Spleen (tissue), 11 donors: ENCODE measurements around the gene ADCY10. TPM values are rescaled to one million over a fixed set of nuclear protein-coding genes. Genes with fewer than 3 reads are reported as not detected.
A peak's percentile ranks its signal among the peaks of the same experiment; 100 is the strongest.

Source experiments
- DNase-seq: peaks from one replicate; pipeline ENCODE4 v3.0.0-alpha.2; 2020
- H3K27ac ChIP-seq, 8 donors: fragments of 200-600 bp; sonication (generic) in 7 of 8; 1 replicate in 4 of 8; 2 replicates in 4 of 8; pipeline versions ENCODE4 v1.5.0 to v1.8.0; 2016 to 2021; ENCODE audit warnings: inconsistent platforms in 4 of 8, mild to moderate bottlenecking in 4 of 8, moderate library complexity in 1 of 8
- H3K27me3 ChIP-seq, 7 donors: fragments of 200-600 bp; sonication (generic) in 6 of 7; replicated peaks in 1 of 7; 1 replicate in 4 of 7; 2 replicates in 3 of 7; pipeline versions ENCODE4 v1.5.0 to v1.8.0; 2016 to 2021; ENCODE audit warnings: inconsistent platforms in 3 of 7, mild to moderate bottlenecking in 1 of 7
- H3K36me3 ChIP-seq, 6 donors: fragments of 200-600 bp; sonication (generic) in 5 of 6; 1 replicate in 4 of 6; 2 replicates in 2 of 6; pipeline versions ENCODE4 v1.5.0 to v1.8.0; 2016 to 2021; ENCODE audit warnings: inconsistent platforms in 2 of 6
- H3K4me1 ChIP-seq, 6 donors: fragments of 200-600 bp; sonication (generic) in 5 of 6; 1 replicate in 3 of 6; 2 replicates in 3 of 6; pipeline versions ENCODE4 v1.5.0 to v1.8.0; 2016 to 2021; ENCODE audit warnings: inconsistent platforms in 3 of 6
- H3K4me3 ChIP-seq, 8 donors: fragments of 200-600 bp; sonication (generic) in 7 of 8; 1 replicate in 4 of 8; 2 replicates in 4 of 8; pipeline versions ENCODE4 v1.5.0 to v1.8.0; 2016 to 2021; ENCODE audit warnings: inconsistent platforms in 4 of 8, mild to moderate bottlenecking in 4 of 8, moderate library complexity in 2 of 8
- H3K9me3 ChIP-seq, 8 donors: fragments of 200-600 bp; sonication (generic) in 7 of 8; 1 replicate in 4 of 8; 2 replicates in 4 of 8; pipeline versions ENCODE4 v1.5.0 to v1.8.0; 2016 to 2021; ENCODE audit warnings: inconsistent platforms in 4 of 8
- POLR2A ChIP-seq, 3 donors: fragments of 450-650 bp; IDR thresholded peaks; one replicate each; pipeline ENCODE4 v1.5.1; 2017; ENCODE audit warnings: antibody characterized with exemption in 3 of 3, mild to moderate bottlenecking in 1 of 3
- POLR2AphosphoS5 ChIP-seq, 3 donors: sonication (generic); formaldehyde crosslinking; IDR thresholded peaks; one replicate each; pipeline ENCODE4 v1.5.1; 2017; ENCODE audit warnings: antibody characterized with exemption in 3 of 3
- WGBS, 5 donors: extraction: QIAGEN DNeasy Blood & Tissue Kit in 3 of 5; methylation state at CpG; one replicate each; pipeline versions ENCODE4 v1.1.5 to v1.1.7; 2013 to 2018; 5-methylcytosine and 5-hydroxymethylcytosine counted together
- intact Hi-C: fragments of 100-400 bp; cut with DNase I; formaldehyde crosslinking; loops from one replicate; pipeline ENCODE4 v1.15.0; 2023; ENCODE audit warnings: low total_unique reads
- polyA plus RNA-seq, 3 donors: library from polyadenylated mRNA; stranded (reverse); fragments of 200-250 nt; gene quantifications; one replicate each; pipeline ENCODE4 v1.2.1, GENCODE V29; 2013
- total RNA-seq, 7 donors: library from RNA; depleted of rRNA in 3 of 7; stranded (reverse); fragments of >200 nt in 3 of 7; fragmentation: NEBNext Ultra II Directional in 4 of 7; extraction: Animal tissue kit (Norgen Biotek cat#: 25700) in 4 of 7; gene quantifications; one replicate each; pipeline versions ENCODE4 v1.1.0 to v1.2.1, GENCODE V29; 2016 to 2021
- TF ChIP-seq, protein P1 (sequence below), 11 experiments: fragments of 200-600 bp in 7 of 11; fragments of 450-650 bp in 4 of 11; sonication (generic) in 4 of 11; IDR thresholded peaks in 8 of 11; conservative IDR thresholded peaks in 3 of 11; 1 replicate in 7 of 11; 2 replicates in 4 of 11; pipeline versions ENCODE4 v1.4.0 to v1.8.0; 2016 to 2021; ENCODE audit warnings: antibody characterized with exemption in 11 of 11, inconsistent platforms in 4 of 11, mild to moderate bottlenecking in 1 of 11
- donor health status: healthy with polysubstance abuse.
- donor health status: DM: no; HTN: no; CAD: no; lungs with moderate emphysema.
- donor health status: DM: no; HTN: no; CAD: no.
- donor health status: Bipolar disorder and iron deficiency.
- donor health status: healthy.
- donor health status: DM: no; HTN: no; CAD: no.
- donor health status: DM: yes; HTN: yes; CAD: no.

Gene ADCY10
- total and polyA plus RNA-seq, 10 donors, result 0.04 to 0.40 (median 0.16) TPM; not detected in 4

DNA sequence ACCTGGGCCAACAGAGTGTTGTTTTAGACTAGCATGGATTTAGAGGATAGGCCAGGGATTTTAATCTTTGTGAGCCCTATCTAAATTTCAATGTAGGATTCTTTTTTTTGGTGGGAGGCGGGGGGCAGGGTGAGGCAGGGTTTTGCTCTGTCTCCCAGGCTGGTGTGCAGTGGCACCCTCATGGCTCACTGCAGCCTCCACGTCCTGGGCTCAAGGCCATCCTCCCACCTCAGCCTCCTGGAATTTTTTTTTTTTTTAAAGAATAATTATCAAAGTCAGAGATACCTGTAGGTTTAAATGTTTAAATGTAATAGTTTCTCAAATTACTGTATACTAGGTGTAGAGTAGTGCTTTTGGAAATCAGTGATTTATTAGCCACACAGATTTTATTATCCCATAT lies 26.3 kb upstream of the ADCY10 start:
- H3K27me3 ChIP-seq, result no peaks in the 10 kb centered on the region
- no peak overlapping the region for H3K27ac ChIP-seq
- TF ChIP-seq, protein P1, sequence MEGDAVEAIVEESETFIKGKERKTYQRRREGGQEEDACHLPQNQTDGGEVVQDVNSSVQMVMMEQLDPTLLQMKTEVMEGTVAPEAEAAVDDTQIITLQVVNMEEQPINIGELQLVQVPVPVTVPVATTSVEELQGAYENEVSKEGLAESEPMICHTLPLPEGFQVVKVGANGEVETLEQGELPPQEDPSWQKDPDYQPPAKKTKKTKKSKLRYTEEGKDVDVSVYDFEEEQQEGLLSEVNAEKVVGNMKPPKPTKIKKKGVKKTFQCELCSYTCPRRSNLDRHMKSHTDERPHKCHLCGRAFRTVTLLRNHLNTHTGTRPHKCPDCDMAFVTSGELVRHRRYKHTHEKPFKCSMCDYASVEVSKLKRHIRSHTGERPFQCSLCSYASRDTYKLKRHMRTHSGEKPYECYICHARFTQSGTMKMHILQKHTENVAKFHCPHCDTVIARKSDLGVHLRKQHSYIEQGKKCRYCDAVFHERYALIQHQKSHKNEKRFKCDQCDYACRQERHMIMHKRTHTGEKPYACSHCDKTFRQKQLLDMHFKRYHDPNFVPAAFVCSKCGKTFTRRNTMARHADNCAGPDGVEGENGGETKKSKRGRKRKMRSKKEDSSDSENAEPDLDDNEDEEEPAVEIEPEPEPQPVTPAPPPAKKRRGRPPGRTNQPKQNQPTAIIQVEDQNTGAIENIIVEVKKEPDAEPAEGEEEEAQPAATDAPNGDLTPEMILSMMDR (IDR thresholded peaks at IDR 0.05 in 8 of 11, conservative IDR thresholded peaks at IDR 0.05 in 3 of 11), result no peak
- TF ChIP-seq POLR2AphosphoS5 (IDR thresholded peaks at IDR 0.05) (no peak), POLR2A (IDR thresholded peaks at IDR 0.05) (no peak)
- intact Hi-C loops, result no loop called here
- H3K9me3 ChIP-seq, result no peaks in the 10 kb centered on the region
- peaks cover 0 to 17% (median 2%) of the 10 kb centered on the region in 6 donors for H3K36me3 ChIP-seq
- DNase-seq, result no peak
- H3K4me3 ChIP-seq, result no peak overlapping the region
- H3K4me1 ChIP-seq, result peaks cover 4 to 37% (median 19%) of the 10 kb centered on the region in 6 donors
- WGBS, 5 donors, result 90 to 96% (median 94%) methylated on average over 2 of the region's 2 CpGs

DNA sequence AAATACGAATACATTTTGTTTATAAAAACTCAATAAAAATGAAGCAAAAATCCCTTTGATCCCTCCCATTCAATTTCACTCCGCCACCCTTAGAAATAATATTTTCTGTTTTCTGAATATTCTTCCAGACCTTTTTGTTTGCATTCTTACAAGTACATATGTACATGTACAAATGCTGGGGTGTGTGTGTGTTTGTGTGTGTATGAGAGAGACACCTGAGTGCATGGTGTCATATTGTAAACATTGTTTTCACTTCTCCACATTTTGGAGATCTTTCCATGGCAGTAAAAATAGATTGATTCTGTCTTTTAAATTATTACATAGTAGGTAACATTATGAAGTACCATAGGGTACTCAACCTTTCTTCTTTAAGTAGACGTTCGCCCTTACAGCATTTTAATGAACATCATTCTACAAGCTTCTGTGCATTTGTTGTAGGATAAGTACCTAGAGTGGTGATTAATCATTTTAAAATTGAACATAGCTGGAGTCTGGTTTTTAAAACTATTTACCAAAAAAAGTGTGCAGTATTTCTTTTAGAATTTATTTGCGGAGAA lies 24.2 kb upstream of the ADCY10 start:
- H3K4me1 ChIP-seq, result peaks cover 24 to 58% (median 40%) of the 10 kb centered on the region in 6 donors
- intact Hi-C loops, result loop anchor here (10.0 kb wide), 1 partner anchor 223 kb away; no protein-coding TSS in a partner anchor
- TF ChIP-seq POLR2AphosphoS5 (IDR thresholded peaks at IDR 0.05), result no peak
- peaks cover 0 to 10% (median 0%) of the 10 kb centered on the region in 6 donors for H3K36me3 ChIP-seq
- peak overlapping the region in 6 of 8 donors; percentile 94 to 97 (median 97) for H3K27ac ChIP-seq
- peak overlapping the region in 7 of 8 donors; percentile 76 to 91 (median 84) for H3K4me3 ChIP-seq
- DNase-seq, result no peak
- no peaks in the 10 kb centered on the region for H3K27me3 ChIP-seq
- WGBS, 5 donors, result 56 to 66% (median 60%) methylated on average over 5 of the region's 5 CpGs
- H3K9me3 ChIP-seq, result no peaks in the 10 kb centered on the region

DNA sequence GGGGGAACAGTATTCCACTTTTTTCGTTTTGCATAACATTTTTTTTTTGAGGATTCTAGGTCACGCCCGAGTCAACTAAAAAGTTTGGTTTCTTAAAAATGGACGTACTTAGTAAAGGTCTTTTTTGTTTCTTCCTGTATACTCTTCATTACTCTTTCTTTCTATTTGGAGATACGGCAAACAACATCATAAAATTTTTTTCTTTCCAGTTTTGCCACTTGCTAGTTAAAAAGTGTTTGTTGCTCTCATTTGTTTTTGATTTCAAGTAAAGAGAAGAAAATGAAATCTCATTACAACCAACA lies 23.7 kb upstream of the ADCY10 start:
- intact Hi-C loops, result loop anchor here (10.0 kb wide), 1 partner anchor 223 kb away; no protein-coding TSS in a partner anchor
- peak overlapping the region; percentile 76 to 91 (median 82) for H3K4me3 ChIP-seq
- no peaks in the 10 kb centered on the region for H3K27me3 ChIP-seq
- peaks cover 27 to 63% (median 42%) of the 10 kb centered on the region in 6 donors for H3K4me1 ChIP-seq
- H3K9me3 ChIP-seq, result no peaks in the 10 kb centered on the region
- no peak for TF ChIP-seq POLR2A (IDR thresholded peaks at IDR 0.05)
- no peak for TF ChIP-seq POLR2AphosphoS5 (IDR thresholded peaks at IDR 0.05)
- WGBS, 5 donors, result 1 to 2% (median 1%) methylated on average over 5 of the region's 5 CpGs
- no peak for DNase-seq
- peak overlapping the region; percentile 91 to 97 (median 96) for H3K27ac ChIP-seq
- H3K36me3 ChIP-seq, result peaks cover 0 to 6% (median 0%) of the 10 kb centered on the region in 6 donors

DNA sequence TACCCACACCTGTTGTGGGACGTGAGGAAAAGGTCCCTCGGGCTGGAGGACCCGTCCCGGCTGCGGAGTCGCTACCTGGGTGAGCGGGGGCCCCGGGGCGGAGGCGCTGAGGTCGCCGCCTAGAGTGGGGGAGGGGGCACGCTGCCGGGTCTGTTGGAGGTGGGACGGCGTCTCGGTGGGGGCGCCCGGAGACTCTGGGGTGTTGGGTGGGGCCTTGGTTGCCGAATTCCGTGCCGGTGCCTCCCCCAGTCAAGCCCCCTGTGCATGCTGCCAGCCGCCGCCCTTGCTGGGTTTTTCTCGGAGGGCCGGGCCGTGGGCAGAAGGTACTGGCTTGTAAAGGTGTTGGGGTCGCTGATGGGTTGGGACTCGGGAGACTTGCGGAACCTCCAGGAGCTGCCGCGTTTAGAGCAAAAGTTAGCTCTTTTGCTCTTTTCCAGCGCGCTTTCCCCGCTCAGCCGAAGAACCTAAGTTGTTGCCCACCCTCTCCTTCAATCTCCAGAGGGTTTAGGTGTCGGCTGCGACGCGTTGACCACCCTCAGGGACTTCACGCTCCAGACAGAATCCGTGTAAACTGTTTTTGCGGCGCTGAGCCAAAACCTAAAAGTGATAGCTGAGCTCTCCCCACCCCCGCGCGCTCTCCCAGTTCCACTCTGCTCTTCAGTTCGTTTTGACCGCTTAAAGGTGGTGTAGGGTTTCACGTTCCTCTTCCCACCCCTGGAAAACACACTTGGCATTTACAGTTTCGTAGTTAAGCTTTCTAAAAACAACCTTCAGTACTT lies 23.2 kb upstream of the ADCY10 start, which contains the start of gene MPC2:
TSS of gene MPC2 (minus strand) at position 143 of the 779 bp plus-strand sequence. CDS start 1,231 bp downstream, outside the sequence.
- H3K36me3 ChIP-seq, result peaks cover 0 to 5% (median 0%) of the 10 kb centered on the region in 6 donors
- H3K27ac ChIP-seq, result peak within 1 kb of the TSS; percentile 91 to 97 (median 96)
- H3K27me3 ChIP-seq, result no peaks in the 10 kb centered on the region
- intact Hi-C loops, result loop anchor here (10.0 kb wide), 1 partner anchor 222 kb away; no protein-coding TSS in a partner anchor
- H3K4me1 ChIP-seq, result peaks cover 27 to 69% (median 42%) of the 10 kb centered on the region in 6 donors
- peak; percentile 94 for DNase-seq
- WGBS, 5 donors, result 0 to 1% (median 1%) methylated on average over 36 to 51 of the region's 51 CpGs
- TF ChIP-seq, protein P1 (IDR thresholded peaks at IDR 0.05 in 8 of 11, conservative IDR thresholded peaks at IDR 0.05 in 3 of 11), result no peak
- peak in 2 of 3 donors; percentile 8 to 46 for TF ChIP-seq POLR2AphosphoS5 (IDR thresholded peaks at IDR 0.05)
- H3K9me3 ChIP-seq, result no peaks in the 10 kb centered on the region
- H3K4me3 ChIP-seq, result peak within 1 kb of the TSS; percentile 76 to 91 (median 82)
